ENCODE measurements around the gene SKAP2.

DNA sequence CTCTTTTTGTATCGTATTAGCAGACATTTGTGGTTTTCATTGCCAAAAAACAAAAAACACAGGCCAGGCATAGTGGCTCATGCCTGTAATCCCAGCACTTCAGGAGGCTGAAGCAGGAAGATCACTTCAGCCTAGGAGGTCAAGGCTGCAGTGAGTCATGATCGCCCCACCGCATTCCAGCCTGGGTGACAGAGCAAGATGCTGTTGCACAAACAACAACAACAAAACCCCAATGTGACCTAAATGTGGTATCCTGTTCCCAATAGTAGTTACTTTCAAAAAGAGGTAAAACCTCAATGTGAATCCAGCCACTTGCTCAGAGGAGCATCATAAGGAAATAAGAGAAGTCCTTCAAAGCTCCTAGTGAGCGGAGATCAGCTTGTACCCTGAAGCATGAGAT is 45.8 kb upstream of the SKAP2 start:
- TF ChIP-seq ZBTB33 (IDR thresholded peaks at IDR 0.05; ENCODE audit: borderline replicate concordance, low read depth) (no peak), RCOR1 (IDR thresholded peaks at IDR 0.05; ENCODE audit: low read length) (no peak), TAF1 (IDR thresholded peaks at IDR 0.05; ENCODE audit: borderline replicate concordance, low read depth, low read length) (no peak), RXRA (IDR thresholded peaks at IDR 0.05; ENCODE audit: borderline replicate concordance, low read depth) (no peak), PBX3 (IDR thresholded peaks at IDR 0.05) (no peak)
- TF ChIP-seq, protein P1, sequence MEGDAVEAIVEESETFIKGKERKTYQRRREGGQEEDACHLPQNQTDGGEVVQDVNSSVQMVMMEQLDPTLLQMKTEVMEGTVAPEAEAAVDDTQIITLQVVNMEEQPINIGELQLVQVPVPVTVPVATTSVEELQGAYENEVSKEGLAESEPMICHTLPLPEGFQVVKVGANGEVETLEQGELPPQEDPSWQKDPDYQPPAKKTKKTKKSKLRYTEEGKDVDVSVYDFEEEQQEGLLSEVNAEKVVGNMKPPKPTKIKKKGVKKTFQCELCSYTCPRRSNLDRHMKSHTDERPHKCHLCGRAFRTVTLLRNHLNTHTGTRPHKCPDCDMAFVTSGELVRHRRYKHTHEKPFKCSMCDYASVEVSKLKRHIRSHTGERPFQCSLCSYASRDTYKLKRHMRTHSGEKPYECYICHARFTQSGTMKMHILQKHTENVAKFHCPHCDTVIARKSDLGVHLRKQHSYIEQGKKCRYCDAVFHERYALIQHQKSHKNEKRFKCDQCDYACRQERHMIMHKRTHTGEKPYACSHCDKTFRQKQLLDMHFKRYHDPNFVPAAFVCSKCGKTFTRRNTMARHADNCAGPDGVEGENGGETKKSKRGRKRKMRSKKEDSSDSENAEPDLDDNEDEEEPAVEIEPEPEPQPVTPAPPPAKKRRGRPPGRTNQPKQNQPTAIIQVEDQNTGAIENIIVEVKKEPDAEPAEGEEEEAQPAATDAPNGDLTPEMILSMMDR (IDR thresholded peaks at IDR 0.05): no peak
